ENCODE measurements around the gene LRRC8D.
"Not testable (repeated sequence)": the region's sequence is repeated elsewhere in the genome, so short reads cannot be mapped to it uniquely, and the experiment has no call there.

DNA sequence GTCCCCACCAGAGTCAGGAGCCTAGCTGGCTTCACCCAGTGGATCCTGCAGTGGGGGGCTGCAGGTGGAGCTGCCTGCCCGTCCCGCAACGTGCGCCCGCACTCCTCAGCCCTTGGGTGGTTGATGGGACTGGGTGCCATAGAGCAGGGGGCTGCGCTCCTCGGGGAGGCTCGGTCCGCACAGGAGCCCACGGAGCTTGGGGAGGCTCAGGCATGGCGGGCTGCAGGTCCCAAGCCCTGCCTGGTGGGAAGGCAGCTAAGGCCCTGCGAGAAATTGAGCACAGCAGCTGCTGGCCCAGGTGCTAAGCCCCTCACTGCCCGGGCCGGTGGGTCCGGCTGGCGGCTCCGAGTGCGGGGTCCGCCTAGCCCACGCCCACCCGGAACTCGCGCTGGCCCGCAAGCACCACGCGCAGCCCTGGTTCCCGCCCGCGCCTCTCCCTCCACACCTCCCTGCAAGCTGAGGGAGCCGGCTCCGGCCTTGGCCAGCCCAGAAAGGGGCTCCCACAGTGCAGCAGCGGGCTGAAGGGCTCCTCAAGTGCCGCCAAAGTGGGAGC lies 163.8 kb downstream of the LRRC8D start:
- not testable (repeated sequence) for TF ChIP-seq POLR2A (IDR thresholded peaks at IDR 0.05; ENCODE audit: extremely low read depth, insufficient read length); MYC (IDR thresholded peaks at IDR 0.05; ENCODE audit: low read depth, low read length)
- TF ChIP-seq, protein P1, sequence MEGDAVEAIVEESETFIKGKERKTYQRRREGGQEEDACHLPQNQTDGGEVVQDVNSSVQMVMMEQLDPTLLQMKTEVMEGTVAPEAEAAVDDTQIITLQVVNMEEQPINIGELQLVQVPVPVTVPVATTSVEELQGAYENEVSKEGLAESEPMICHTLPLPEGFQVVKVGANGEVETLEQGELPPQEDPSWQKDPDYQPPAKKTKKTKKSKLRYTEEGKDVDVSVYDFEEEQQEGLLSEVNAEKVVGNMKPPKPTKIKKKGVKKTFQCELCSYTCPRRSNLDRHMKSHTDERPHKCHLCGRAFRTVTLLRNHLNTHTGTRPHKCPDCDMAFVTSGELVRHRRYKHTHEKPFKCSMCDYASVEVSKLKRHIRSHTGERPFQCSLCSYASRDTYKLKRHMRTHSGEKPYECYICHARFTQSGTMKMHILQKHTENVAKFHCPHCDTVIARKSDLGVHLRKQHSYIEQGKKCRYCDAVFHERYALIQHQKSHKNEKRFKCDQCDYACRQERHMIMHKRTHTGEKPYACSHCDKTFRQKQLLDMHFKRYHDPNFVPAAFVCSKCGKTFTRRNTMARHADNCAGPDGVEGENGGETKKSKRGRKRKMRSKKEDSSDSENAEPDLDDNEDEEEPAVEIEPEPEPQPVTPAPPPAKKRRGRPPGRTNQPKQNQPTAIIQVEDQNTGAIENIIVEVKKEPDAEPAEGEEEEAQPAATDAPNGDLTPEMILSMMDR (IDR thresholded peaks at IDR 0.05; ENCODE audit: low read depth, low read length): not testable (repeated sequence)
- TF ChIP-seq, protein P2, sequence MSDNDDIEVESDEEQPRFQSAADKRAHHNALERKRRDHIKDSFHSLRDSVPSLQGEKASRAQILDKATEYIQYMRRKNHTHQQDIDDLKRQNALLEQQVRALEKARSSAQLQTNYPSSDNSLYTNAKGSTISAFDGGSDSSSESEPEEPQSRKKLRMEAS (IDR thresholded peaks at IDR 0.05; ENCODE audit: low read depth, low read length): not testable (repeated sequence)
